ENCODE results near the gene PMFBP1.

Gene PMFBP1

GRCh38 chr16:72199761-72200337, 27.9 kb upstream of the PMFBP1 start:
- Histone ChIP-seq H3K27ac (replicated peaks) (no peak overlapping the region), H3K27me3 (ENCODE audit: insufficient read depth, poor library complexity, severe bottlenecking) (no peaks in the 10 kb centered on the region), H3K4me3 (replicated peaks; ENCODE audit: insufficient read depth, low read length) (no peak overlapping the region)
- TF ChIP-seq, protein P1, sequence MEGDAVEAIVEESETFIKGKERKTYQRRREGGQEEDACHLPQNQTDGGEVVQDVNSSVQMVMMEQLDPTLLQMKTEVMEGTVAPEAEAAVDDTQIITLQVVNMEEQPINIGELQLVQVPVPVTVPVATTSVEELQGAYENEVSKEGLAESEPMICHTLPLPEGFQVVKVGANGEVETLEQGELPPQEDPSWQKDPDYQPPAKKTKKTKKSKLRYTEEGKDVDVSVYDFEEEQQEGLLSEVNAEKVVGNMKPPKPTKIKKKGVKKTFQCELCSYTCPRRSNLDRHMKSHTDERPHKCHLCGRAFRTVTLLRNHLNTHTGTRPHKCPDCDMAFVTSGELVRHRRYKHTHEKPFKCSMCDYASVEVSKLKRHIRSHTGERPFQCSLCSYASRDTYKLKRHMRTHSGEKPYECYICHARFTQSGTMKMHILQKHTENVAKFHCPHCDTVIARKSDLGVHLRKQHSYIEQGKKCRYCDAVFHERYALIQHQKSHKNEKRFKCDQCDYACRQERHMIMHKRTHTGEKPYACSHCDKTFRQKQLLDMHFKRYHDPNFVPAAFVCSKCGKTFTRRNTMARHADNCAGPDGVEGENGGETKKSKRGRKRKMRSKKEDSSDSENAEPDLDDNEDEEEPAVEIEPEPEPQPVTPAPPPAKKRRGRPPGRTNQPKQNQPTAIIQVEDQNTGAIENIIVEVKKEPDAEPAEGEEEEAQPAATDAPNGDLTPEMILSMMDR (IDR thresholded peaks at IDR 0.05; ENCODE audit: insufficient read depth, low read length), result no peak
- no peak for TF ChIP-seq GABPA (IDR thresholded peaks at IDR 0.05; ENCODE audit: low read depth)
- TF ChIP-seq POLR2AphosphoS5 (IDR thresholded peaks at IDR 0.05; ENCODE audit: low read depth), result no peak
- TF ChIP-seq REST (IDR thresholded peaks at IDR 0.05; ENCODE audit: insufficient replicate concordance, low read depth), result no peak
- TF ChIP-seq SPI1 (IDR thresholded peaks at IDR 0.05; ENCODE audit: borderline replicate concordance, low read depth), result no peak
- DNase-seq (ENCODE audit: low read depth in 1 of 2, low spot score in 1 of 2), result no peak

- Histone ChIP-seq H3K27ac (replicated peaks) (no peak overlapping the region), H3K27me3 (ENCODE audit: insufficient read depth, poor library complexity, severe bottlenecking) (no peaks in the 10 kb centered on the region), H3K4me3 (replicated peaks; ENCODE audit: insufficient read depth, low read length) (no peak overlapping the region)
- DNase-seq (ENCODE audit: low read depth in 1 of 2, low spot score in 1 of 2), result no peak
- TF ChIP-seq REST (IDR thresholded peaks at IDR 0.05; ENCODE audit: insufficient replicate concordance, low read depth) (no peak), GABPA (IDR thresholded peaks at IDR 0.05; ENCODE audit: low read depth) (no peak), SPI1 (IDR thresholded peaks at IDR 0.05; ENCODE audit: borderline replicate concordance, low read depth) (no peak), POLR2AphosphoS5 (IDR thresholded peaks at IDR 0.05; ENCODE audit: low read depth) (no peak)
- TF ChIP-seq, protein P1 (IDR thresholded peaks at IDR 0.05; ENCODE audit: insufficient read depth, low read length), result no peak
These were observed 26.8 kb upstream of the PMFBP1 start for GRCh38 chr16:72198771-72199201.

- Histone ChIP-seq H3K27ac (replicated peaks) (no peak overlapping the region), H3K4me3 (replicated peaks; ENCODE audit: insufficient read depth, low read length) (no peak overlapping the region), H3K27me3 (ENCODE audit: insufficient read depth, poor library complexity, severe bottlenecking) (no peaks in the 10 kb centered on the region)
- TF ChIP-seq SPI1 (IDR thresholded peaks at IDR 0.05; ENCODE audit: borderline replicate concordance, low read depth), result no peak
- no peak for TF ChIP-seq POLR2AphosphoS5 (IDR thresholded peaks at IDR 0.05; ENCODE audit: low read depth)
- no peak for TF ChIP-seq GABPA (IDR thresholded peaks at IDR 0.05; ENCODE audit: low read depth)
- TF ChIP-seq, protein P1 (IDR thresholded peaks at IDR 0.05; ENCODE audit: insufficient read depth, low read length), result no peak
- no peak for TF ChIP-seq REST (IDR thresholded peaks at IDR 0.05; ENCODE audit: insufficient replicate concordance, low read depth)
- no peak for DNase-seq (ENCODE audit: low read depth in 1 of 2, low spot score in 1 of 2)
These were observed 26.2 kb upstream of the PMFBP1 start for GRCh38 chr16:72198021-72198711.

Measured in HL-60 (cell line).